Measurements from ENCODE around the gene TGFB1I1.
"Not testable (repeated sequence)": the region's sequence is repeated elsewhere in the genome, so short reads cannot be mapped to it uniquely, and the experiment has no call there.

Gene TGFB1I1

DNA sequence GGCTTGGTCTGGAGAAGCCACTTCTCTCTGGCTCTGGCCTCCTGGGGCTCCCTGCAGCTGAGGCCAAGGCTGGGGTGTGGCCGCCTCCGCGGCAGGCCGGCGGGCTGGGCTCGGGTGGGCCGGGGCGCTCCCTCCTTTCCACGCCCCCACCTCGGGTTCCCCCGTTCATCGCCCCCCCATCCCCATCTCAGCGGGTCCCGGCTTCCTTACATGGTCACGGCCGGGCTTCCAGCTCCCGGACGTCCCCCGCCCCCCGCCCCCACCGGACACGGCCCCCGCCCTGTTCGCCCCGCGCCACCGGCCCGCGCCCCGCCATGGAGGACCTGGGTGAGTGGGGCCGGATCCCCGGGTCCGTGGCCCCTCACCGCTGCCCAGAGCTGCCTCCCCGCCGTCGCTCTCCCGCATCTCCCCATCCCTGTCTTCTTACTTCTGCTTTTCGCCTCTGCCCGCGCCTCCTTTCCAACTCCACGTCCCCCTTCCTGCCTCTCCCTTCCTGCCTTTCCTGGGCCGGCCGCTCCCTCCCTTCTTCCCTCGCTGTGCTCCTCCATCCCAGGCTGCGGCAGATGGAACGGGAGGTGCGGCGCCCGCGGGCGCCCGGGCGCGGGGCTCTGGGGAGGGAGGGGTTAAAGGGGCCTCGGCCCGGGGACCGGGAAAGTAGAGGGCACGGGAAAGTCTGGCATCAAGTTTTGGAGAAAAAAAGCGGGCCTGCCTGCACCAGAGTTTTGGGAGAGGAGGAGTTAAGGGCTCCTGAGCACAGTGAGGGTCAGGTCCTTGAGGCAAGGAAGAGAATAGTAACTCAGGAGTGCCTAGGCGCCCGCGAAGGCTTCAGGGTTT is at the start of gene TGFB1I1:
TSS of gene TGFB1I1 (plus strand) at position 278 of the 834 bp plus-strand sequence. CDS start at position 315, 37 bp downstream.
- no peak for DNase-seq

DNA sequence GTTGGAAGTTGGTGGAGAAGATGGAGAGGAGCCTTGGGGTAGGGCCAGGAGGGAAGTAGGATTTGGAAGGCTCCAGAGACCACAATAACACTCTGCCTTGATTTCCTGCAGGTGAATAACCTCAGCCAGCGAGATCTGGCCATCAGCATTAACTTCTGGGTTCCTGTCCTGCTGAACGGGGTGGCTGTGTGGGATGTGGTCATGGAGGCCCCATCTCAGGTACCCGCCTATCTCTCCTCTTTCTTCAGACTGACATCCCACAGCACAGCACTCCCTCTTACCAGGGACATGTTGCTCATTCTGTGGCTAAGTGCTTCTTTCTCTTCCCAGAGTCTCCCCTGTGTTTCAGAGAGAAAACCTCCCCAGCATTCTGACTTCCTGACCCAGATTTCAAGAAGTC is 48.7 kb upstream of the TGFB1I1 start:
- no peak for DNase-seq

- DNase-seq: no peak
Measured at GRCh38 chr16:31423801-31424200, 48.2 kb upstream of the TGFB1I1 start.

DNA sequence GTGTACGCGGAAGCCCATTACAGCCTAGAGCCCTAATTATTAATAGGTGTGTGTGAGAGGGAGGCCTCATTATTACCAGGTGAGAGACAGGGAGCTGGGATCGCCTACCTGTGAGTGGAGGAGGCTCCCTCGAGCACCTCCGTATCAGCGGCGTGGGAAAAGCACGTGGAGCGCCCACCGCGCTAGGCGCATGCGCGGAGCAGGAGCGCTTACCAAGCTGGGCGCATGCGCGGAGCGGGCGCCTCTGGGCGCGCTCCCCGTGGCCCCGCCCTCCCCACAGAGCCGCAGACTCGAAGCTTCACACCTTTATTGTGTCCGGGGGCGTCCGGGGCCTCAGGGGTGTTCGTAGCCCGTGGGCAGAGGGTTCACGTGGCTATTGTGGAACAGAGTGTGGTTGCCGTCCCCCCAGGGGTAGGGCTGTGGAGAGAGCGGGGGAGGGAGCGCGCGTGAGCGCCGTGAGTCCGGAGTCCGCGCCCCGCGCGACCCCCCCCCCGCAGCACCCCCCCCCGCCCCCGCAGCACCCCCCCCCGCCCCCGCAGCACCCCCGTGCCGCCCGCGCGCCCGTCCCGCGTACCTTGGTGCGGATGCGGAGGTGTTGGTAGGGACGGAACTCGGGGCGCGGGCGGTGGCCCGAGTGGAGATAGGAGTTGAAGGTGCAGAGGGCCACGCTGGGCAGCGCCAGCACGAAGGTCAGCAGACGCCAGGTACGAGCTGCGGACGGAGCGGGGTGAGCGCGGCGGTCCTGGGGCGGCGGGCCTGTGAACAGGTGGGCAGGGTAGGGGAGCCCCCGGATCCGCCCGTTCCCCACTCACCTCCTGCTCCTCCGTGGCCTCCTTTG is 44.3 kb upstream of the TGFB1I1 start:
- DNase-seq: no peak

DNA sequence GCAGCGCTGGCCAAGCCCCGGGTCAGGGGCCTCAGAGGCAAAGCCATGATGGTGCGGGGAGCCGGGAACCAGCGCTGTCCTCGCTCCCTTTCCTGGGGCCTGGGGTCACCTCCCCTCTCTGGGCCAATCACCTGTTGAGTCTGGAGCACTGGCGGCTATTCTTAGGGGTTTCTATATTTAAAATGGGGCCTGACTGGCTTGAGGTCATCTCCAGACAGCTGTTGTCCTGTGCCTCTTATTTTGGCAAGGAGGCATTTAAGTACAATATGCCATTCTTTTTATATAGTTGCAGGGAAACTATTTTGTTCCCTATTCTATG is 43.7 kb upstream of the TGFB1I1 start, which contains the start of gene COX6A2:
TSS of gene COX6A2 (minus strand) at position 82 of the 319 bp plus-strand sequence. CDS start at position 47, 35 bp downstream.
- no peak for DNase-seq

DNA sequence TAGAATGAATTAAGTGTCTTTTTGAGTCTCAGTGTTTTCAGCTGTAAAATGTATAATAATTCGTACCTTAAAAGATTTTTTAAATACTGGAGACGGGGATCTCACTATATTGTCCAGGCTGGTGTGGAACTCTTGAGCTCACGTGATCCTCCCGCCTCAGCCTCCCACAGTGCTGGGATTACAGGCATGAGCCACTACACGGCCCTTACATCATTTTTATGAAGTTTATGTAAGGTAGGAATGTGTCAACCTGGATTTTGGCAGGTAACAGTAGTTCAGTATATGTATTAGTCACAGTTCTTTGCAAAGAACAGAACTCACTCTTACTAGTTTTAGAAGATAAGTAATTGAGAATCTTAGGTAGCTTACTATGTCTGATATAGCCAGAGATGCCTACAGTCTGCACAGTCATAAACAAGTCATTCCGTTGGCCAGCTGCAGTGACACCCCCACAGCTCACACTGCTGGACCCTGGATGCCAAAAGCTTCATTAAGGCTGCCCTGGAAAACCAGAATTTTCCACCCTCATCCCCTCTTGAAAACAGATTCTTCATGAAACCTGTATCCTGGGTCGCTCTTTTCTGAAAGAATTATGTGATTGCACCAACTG is 43.2 kb upstream of the TGFB1I1 start:
- DNase-seq: no peak

- no peak for DNase-seq
Measured at GRCh38 chr16:31429314-31429713, 42.6 kb upstream of the TGFB1I1 start.

- no peak for DNase-seq
Measured at GRCh38 chr16:31429796-31430195, 42.2 kb upstream of the TGFB1I1 start.

- DNase-seq: no peak
Measured at GRCh38 chr16:31430380-31431052, 41.4 kb upstream of the TGFB1I1 start.

GRCh38 chr16:31435341-31436220 is 36.4 kb upstream of the TGFB1I1 start:
- no peak for DNase-seq

DNA sequence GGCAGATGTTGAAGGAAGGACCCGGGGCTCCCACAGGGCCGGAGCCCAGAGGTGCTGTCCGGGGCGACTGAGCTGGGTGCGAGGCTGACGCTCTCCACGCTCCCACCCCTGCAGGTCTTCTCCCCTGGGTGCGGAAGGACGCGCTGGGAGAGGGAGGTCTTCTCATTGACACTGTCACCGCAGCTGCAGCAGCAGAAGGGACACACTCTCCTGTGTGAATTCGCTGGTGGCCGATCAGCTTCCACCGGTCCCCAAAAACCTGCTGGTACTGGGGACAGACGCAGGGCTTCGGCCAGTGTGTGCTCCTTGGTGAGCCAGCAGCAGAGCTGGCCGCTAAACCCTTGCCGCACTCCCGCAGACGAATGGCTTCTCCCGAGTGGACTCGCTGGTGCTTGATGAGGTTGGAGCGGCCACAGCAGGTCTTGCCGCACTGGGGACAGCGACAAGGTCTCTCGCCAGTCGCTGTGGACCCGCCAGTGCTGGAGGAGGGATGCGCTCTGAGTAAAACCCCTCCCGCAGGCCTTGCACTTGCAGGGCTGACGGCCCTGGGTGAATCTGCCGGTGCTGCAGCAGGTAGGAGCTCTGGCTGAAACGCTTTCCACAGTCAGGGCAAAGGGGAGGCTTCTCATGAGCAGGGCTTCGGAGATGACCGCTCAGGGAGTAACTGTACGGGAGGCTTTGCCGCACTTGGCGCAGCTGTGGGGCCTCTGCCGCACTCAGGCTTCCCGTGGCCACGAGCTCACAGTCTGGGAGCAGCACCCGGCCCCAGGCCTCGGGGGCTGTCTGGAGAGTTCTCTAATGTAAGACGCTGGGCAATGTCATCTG is 35.5 kb upstream of the TGFB1I1 start:
- no peak for DNase-seq

DNA sequence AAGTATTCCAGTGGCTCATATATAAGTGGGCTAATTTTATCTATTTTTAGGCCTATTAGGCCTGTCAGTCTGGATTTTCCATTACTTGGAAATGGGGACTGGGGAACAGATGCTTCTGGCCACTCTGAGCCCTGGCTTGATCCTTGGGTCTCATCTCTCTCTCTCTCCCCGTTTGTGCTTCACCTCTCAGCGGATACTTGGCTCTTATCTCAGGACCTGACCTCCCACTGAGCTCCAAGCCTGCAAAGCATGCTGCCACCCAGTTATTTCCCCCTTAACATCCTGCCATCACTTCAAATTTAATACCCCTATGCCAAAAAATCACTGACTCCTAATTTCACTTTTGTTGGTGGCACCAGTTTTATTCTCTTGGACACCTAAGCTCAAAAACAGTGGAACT is 33.5 kb upstream of the TGFB1I1 start:
- no peak for DNase-seq

DNA sequence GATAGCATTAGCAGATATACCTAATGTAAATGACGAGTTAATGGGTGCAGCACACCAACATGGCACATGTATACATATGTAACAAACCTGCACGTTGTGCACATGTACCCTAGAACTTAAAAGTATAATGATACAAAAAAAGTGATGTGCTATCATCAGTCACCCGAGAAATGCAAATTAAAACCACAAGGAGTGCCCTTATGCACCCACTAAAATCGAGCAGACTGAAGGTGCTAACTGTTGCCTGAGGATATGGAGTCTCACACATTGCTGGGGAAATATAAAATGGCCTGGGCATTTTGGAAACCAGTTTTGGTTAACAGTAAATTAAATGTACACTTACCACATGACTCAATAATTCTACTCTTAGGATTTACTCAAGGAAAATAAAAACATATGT is 32.9 kb upstream of the TGFB1I1 start:
- not testable (repeated sequence) for DNase-seq

DNA sequence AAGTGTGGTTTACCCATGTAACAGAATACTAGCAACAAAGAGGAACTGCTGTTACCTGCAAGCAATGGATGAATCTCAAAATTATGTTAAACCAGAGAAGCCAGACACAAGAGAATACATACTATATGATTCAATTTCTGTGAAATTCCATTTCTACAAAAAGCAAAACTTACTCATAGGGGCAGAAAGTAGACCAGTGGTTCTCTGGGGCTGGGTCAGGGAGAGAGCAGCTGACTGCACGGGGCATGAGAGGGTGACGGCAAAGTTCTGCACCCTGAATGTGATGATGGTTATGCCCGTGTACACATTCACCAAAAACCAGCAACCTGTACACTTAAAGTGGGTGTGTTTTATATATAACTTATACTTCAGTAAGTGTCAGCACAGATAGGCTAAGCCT is 32.4 kb upstream of the TGFB1I1 start:
- no peak for DNase-seq

DNA sequence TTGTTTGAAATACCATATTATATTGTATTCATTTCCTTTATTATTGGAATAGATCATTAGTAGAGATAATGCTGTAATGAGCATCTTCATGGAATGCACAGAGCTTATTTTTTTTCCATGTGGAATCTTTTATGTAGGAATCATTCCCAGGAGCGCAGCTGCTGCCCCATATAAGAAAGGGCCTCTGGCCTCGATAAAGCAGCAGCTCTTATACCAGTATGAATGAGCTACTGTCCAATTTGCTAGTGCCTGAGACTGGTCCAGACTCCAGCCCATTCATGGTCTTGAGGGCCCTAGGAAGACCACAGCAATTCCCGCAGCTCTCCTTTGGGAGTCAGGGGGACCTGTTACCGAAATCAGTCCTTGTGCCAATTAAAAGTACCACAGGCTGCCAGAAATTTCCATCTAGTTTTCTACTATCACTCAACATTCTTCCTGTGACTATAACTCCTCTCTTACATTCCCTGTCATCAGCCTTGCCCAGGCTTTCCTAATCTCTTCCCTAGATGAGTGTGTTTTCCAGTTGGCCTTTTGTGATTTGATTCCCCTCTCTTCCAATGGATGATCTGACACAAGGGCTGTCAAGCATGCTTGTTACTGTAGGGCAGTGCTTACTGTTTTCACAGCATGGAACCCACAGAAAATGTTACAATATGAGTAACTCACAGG is 31.3 kb upstream of the TGFB1I1 start:
- no peak for DNase-seq

- DNase-seq: no peak
Measured at GRCh38 chr16:31441956-31442355, 30.0 kb upstream of the TGFB1I1 start.

GRCh38 chr16:31445931-31446330 is 26.0 kb upstream of the TGFB1I1 start:
- DNase-seq: not testable (repeated sequence)

GRCh38 chr16:31451201-31451600 is 20.8 kb upstream of the TGFB1I1 start:
- no peak for DNase-seq

GRCh38 chr16:31451681-31452351 is 20.1 kb upstream of the TGFB1I1 start:
- DNase-seq: no peak

GRCh38 chr16:31452631-31453106 is 19.3 kb upstream of the TGFB1I1 start:
- no peak for DNase-seq

Data from NCI-H1436 treated with DMSO at 0.1 percent for 48 hours (cell line).